ENCODE results near the gene CLBA1. TPM values are rescaled to one million over a fixed set of nuclear protein-coding genes. Genes with fewer than 3 reads are reported as not detected.
"Not testable (repeated sequence)": the region's sequence is repeated elsewhere in the genome, so short reads cannot be mapped to it uniquely, and the experiment has no call there.

The CLBA1 gene
- total and polyA plus RNA-seq, 2 donors (not counting 1 experiment from before 2014, with no cell fraction given): 0.63 to 5.5 TPM

DNA sequence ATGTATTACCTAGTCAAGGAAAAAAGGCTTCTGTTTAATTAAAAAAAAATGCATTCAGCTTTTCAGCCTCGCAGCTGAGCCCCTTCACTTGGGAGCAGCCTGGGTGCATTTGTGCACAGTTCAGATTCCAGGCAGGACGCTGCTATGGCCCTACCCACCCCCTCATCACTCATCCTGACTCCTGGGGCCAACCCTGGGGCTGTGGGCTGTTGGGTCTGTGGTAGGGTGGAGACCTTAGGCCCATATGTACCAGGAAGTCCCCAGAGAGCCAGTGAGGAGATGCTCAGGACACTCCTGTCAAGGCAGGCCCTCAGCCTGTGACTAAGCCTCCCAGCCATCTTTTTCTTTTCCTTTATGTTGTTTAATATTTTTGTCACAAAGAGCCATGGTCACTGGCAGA, 44.6 kb downstream of the CLBA1 start:
- no peak overlapping the region for H3K27ac ChIP-seq (ENCODE audit: low read length in 2 of 2)
- Mint-ChIP-seq H3K27ac (no peak overlapping the region), H3K4me1 (peaks cover 23% of the 10 kb centered on the region), H3K27me3 (no peaks in the 10 kb centered on the region), H3K4me3 (no peak overlapping the region), H3K9me3 (ENCODE audit: insufficient read depth) (no peaks in the 10 kb centered on the region)
- H3K9ac ChIP-seq (ENCODE audit: low read length): no peak overlapping the region
- peaks cover 6 to 10% of the 10 kb centered on the region in 2 donors for H3K4me1 ChIP-seq (ENCODE audit: control insufficient read depth in 2 of 2, insufficient read depth in 2 of 2, low read length in 2 of 2)
- ChIA-PET POLR2A (no interaction called here), CTCF (interaction anchor here (0.7 to 1.0 kb wide), 2 partner anchors 15 to 150 kb away, joined by 3 to 4 read pairs; no protein-coding TSS in a partner anchor)
- no peak overlapping the region for H3K4me3 ChIP-seq (ENCODE audit: control extremely low read depth in 1 of 5, extremely low read depth in 1 of 5, insufficient read depth in 1 of 5, low read depth in 2 of 5, low read length in 4 of 5)
- no peaks in the 10 kb centered on the region for H3K36me3 ChIP-seq (replicated peaks in 1 of 2; ENCODE audit: control extremely low read depth in 1 of 2, control insufficient read depth in 1 of 2, extremely low read depth in 1 of 2, insufficient read depth in 2 of 2, low read length in 1 of 2)
- DNase-seq (no peak), ATAC-seq (ENCODE audit: low read depth) (no peak)
- H3K79me2 ChIP-seq (ENCODE audit: control insufficient read depth, insufficient read depth, low read length): no peaks in the 10 kb centered on the region
- no peaks in the 10 kb centered on the region for H3K9me3 ChIP-seq (ENCODE audit: control extremely low read depth in 1 of 3, control insufficient read depth in 2 of 3, insufficient read depth in 1 of 3, low read length in 2 of 3)
- no peak overlapping the region for H2AFZ ChIP-seq (ENCODE audit: insufficient read depth, low read depth, low read length, poor library complexity, severe bottlenecking)
- TF ChIP-seq EZH2 (IDR thresholded peaks at IDR 0.05; ENCODE audit: borderline replicate concordance, insufficient read depth, low read depth, low read length, poor library complexity, severe bottlenecking): no peak
- TF ChIP-seq, protein P1, sequence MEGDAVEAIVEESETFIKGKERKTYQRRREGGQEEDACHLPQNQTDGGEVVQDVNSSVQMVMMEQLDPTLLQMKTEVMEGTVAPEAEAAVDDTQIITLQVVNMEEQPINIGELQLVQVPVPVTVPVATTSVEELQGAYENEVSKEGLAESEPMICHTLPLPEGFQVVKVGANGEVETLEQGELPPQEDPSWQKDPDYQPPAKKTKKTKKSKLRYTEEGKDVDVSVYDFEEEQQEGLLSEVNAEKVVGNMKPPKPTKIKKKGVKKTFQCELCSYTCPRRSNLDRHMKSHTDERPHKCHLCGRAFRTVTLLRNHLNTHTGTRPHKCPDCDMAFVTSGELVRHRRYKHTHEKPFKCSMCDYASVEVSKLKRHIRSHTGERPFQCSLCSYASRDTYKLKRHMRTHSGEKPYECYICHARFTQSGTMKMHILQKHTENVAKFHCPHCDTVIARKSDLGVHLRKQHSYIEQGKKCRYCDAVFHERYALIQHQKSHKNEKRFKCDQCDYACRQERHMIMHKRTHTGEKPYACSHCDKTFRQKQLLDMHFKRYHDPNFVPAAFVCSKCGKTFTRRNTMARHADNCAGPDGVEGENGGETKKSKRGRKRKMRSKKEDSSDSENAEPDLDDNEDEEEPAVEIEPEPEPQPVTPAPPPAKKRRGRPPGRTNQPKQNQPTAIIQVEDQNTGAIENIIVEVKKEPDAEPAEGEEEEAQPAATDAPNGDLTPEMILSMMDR (IDR thresholded peaks at IDR 0.05): no peak
- no peaks in the 10 kb centered on the region for H4K20me1 ChIP-seq (ENCODE audit: control insufficient read depth, insufficient read depth, low read length, poor library complexity, severe bottlenecking)
- intact Hi-C loops (cut with micrococcal nuclease): no loop called here
- no peaks in the 10 kb centered on the region for H3K27me3 ChIP-seq (replicated peaks in 1 of 4; ENCODE audit: control extremely low read depth in 1 of 4, control insufficient read depth in 3 of 4, insufficient read depth in 4 of 4, low read length in 3 of 4)
- no CpG with 5 or more reads among the region's 2 CpGs for WGBS (ENCODE audit: insufficient coverage)
- no peak overlapping the region for H3K4me2 ChIP-seq (replicated peaks; ENCODE audit: low read depth, low read length, poor library complexity, severe bottlenecking)

DNA sequence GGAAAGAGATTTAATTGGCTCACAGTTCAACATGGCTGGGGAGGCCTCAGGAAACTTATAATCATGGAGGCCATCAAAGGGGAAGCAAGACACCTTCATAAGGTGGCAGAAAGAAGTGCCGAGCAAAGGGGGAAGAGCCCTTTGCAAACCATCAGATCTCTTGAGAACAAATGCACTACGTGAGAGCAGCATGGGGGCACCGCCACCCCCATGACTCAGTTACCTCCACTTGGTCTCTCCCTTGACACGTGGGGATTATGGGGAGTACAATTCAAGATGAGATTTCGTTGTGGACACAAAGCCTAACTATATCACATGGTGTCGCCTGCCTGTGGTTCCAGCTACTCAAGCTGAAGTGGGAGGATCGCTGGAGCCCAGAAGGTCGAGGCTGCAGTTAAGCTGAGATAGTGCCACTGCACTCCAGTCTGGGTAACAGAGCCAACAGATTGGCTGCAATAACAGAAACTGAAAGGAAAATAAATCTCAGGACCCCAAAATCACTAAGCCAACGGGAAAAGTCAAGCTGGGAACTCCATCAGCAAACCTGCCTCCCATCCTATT, 45.3 kb downstream of the CLBA1 start:
- no peaks in the 10 kb centered on the region for H4K20me1 ChIP-seq (ENCODE audit: control insufficient read depth, insufficient read depth, low read length, poor library complexity, severe bottlenecking)
- Mint-ChIP-seq H3K4me1 (peaks cover 19% of the 10 kb centered on the region), H3K27me3 (no peaks in the 10 kb centered on the region), H3K27ac (no peak overlapping the region), H3K4me3 (no peak overlapping the region), H3K9me3 (ENCODE audit: insufficient read depth) (no peaks in the 10 kb centered on the region)
- intact Hi-C loops (cut with micrococcal nuclease): no loop called here
- H3K27ac ChIP-seq (ENCODE audit: low read length in 2 of 2): no peak overlapping the region
- no peak for TF ChIP-seq EZH2 (IDR thresholded peaks at IDR 0.05; ENCODE audit: borderline replicate concordance, insufficient read depth, low read depth, low read length, poor library complexity, severe bottlenecking)
- TF ChIP-seq, protein P1 (IDR thresholded peaks at IDR 0.05): no peak
- H3K36me3 ChIP-seq (replicated peaks in 1 of 2; ENCODE audit: control extremely low read depth in 1 of 2, control insufficient read depth in 1 of 2, extremely low read depth in 1 of 2, insufficient read depth in 2 of 2, low read length in 1 of 2): no peaks in the 10 kb centered on the region
- no peak overlapping the region for H3K9ac ChIP-seq (ENCODE audit: low read length)
- no peak for ATAC-seq (ENCODE audit: low read depth)
- peaks cover 6 to 9% of the 10 kb centered on the region in 2 donors for H3K4me1 ChIP-seq (ENCODE audit: control insufficient read depth in 2 of 2, insufficient read depth in 2 of 2, low read length in 2 of 2)
- no peak overlapping the region for H3K4me2 ChIP-seq (replicated peaks; ENCODE audit: low read depth, low read length, poor library complexity, severe bottlenecking)
- 94% methylated on average over 9 of the region's 9 CpGs for WGBS (ENCODE audit: insufficient coverage)
- CTCF ChIA-PET: interaction anchor here (3.8 kb wide), 1 partner anchor 14 kb away, joined by 31 read pairs; no protein-coding TSS in a partner anchor
- H3K4me3 ChIP-seq (ENCODE audit: control extremely low read depth in 1 of 5, extremely low read depth in 1 of 5, insufficient read depth in 1 of 5, low read depth in 2 of 5, low read length in 4 of 5): no peak overlapping the region
- H3K9me3 ChIP-seq (ENCODE audit: control extremely low read depth in 1 of 3, control insufficient read depth in 2 of 3, insufficient read depth in 1 of 3, low read length in 2 of 3): no peaks in the 10 kb centered on the region
- H3K27me3 ChIP-seq (replicated peaks in 1 of 4; ENCODE audit: control extremely low read depth in 1 of 4, control insufficient read depth in 3 of 4, insufficient read depth in 4 of 4, low read length in 3 of 4): no peaks in the 10 kb centered on the region
- H2AFZ ChIP-seq (ENCODE audit: insufficient read depth, low read depth, low read length, poor library complexity, severe bottlenecking): no peak overlapping the region
- POLR2A ChIA-PET: no interaction called here
- H3K79me2 ChIP-seq (ENCODE audit: control insufficient read depth, insufficient read depth, low read length): no peaks in the 10 kb centered on the region
- no peak for DNase-seq

DNA sequence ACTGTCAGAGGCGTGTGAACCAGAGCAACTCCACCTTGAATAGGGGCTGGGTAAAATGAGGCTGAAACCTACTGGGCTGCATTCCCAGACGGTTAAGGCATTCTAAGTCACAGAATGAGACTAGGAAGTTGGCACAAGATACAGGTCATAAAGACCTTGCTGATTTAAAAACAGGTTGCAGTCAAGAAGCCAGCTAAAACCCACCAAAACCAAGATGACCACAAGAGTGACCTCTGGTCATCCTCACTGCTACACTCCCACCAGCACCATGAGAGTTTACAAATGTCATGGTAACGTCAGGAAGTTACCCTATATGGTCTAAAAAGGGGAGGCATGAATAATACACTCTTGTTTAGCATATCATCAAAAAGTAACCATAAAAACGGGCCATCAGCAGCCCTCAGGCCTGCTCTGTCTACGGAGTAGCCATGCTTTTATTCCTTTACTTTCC, 46.9 kb downstream of the CLBA1 start:
- peak overlapping the region; percentile 75 for H3K9ac ChIP-seq (ENCODE audit: low read length)
- WGBS (ENCODE audit: insufficient coverage): 89% methylated on average over 4 of the region's 5 CpGs
- ATAC-seq (ENCODE audit: low read depth); H3K9me3 Mint-ChIP-seq (ENCODE audit: insufficient read depth); DNase-seq; H3K27ac ChIP-seq (ENCODE audit: low read length in 2 of 2); H3K4me3 ChIP-seq (ENCODE audit: control extremely low read depth in 1 of 5, extremely low read depth in 1 of 5, insufficient read depth in 1 of 5, low read depth in 2 of 5, low read length in 4 of 5); H4K20me1 ChIP-seq (ENCODE audit: control insufficient read depth, insufficient read depth, low read length, poor library complexity, severe bottlenecking); intact Hi-C loops (cut with micrococcal nuclease); H3K4me1 ChIP-seq (ENCODE audit: control insufficient read depth in 2 of 2, insufficient read depth in 2 of 2, low read length in 2 of 2); H3K79me2 ChIP-seq (ENCODE audit: control insufficient read depth, insufficient read depth, low read length); H3K9me3 ChIP-seq (ENCODE audit: control extremely low read depth in 1 of 3, control insufficient read depth in 2 of 3, insufficient read depth in 1 of 3, low read length in 2 of 3); H3K36me3 ChIP-seq (replicated peaks in 1 of 2; ENCODE audit: control extremely low read depth in 1 of 2, control insufficient read depth in 1 of 2, extremely low read depth in 1 of 2, insufficient read depth in 2 of 2, low read length in 1 of 2); H3K27me3 ChIP-seq (replicated peaks in 1 of 4; ENCODE audit: control extremely low read depth in 1 of 4, control insufficient read depth in 3 of 4, insufficient read depth in 4 of 4, low read length in 3 of 4); POLR2A ChIA-PET; H3K27me3 Mint-ChIP-seq: not testable (repeated sequence)
- H3K4me2 ChIP-seq (replicated peaks; ENCODE audit: low read depth, low read length, poor library complexity, severe bottlenecking): peak overlapping the region; percentile 73
- Mint-ChIP-seq H3K27ac (peak overlapping the region; percentile 37), H3K4me3 (peak overlapping the region; percentile 93), H3K4me1 (peaks cover 13% of the 10 kb centered on the region)
- CTCF ChIA-PET: interaction anchor here (1.0 to 3.8 kb wide), 2 partner anchors 13 to 22 kb away, joined by 3 to 31 read pairs; no protein-coding TSS in a partner anchor
- H2AFZ ChIP-seq (ENCODE audit: insufficient read depth, low read depth, low read length, poor library complexity, severe bottlenecking): peak overlapping the region; percentile 75

All from B cell (primary cell).